OCI-M2 (cell line): Measurements from ENCODE around the gene EYS.
"Not testable (repeated sequence)": the region's sequence is repeated elsewhere in the genome, so short reads cannot be mapped to it uniquely, and the experiment has no call there.

Experiments used
- DNase-seq: peaks from one replicate; lab custom pipeline; 2025; ENCODE audit not compliant: unreplicated experiment; lab: John Stamatoyannopoulos, UW

EYS gene

GRCh38 chr6:64504503-64504902, 1202.5 kb downstream of the EYS start:
- no peak for DNase-seq

GRCh38 chr6:64502801-64503200, 1204.2 kb downstream of the EYS start:
- no peak for DNase-seq

GRCh38 chr6:64497634-64498033, 1209.4 kb downstream of the EYS start:
- DNase-seq: no peak

GRCh38 chr6:64489763-64490162, 1217.3 kb downstream of the EYS start:
- no peak for DNase-seq

- no peak for DNase-seq
Observed at GRCh38 chr6:64486578-64487351, 1220.3 kb downstream of the EYS start.

GRCh38 chr6:64483956-64484499, 1223.0 kb downstream of the EYS start:
- no peak for DNase-seq

- DNase-seq: no peak
Observed at GRCh38 chr6:64482631-64483030, 1224.4 kb downstream of the EYS start.

GRCh38 chr6:64479134-64479533, 1227.9 kb downstream of the EYS start:
- no peak for DNase-seq

- no peak for DNase-seq
Observed at GRCh38 chr6:64477391-64477790, 1229.6 kb downstream of the EYS start.

- DNase-seq: no peak
Observed at GRCh38 chr6:64476935-64477334, 1230.1 kb downstream of the EYS start.

- DNase-seq: not testable (repeated sequence)
Observed at GRCh38 chr6:64469405-64469804, 1237.6 kb downstream of the EYS start.

GRCh38 chr6:64467656-64468055, 1239.4 kb downstream of the EYS start:
- no peak for DNase-seq

- no peak for DNase-seq
Observed at GRCh38 chr6:64459411-64459944, 1247.5 kb downstream of the EYS start.

GRCh38 chr6:64448101-64448500, 1258.9 kb downstream of the EYS start:
- not testable (repeated sequence) for DNase-seq

- DNase-seq: no peak
Observed at GRCh38 chr6:64445038-64445437, 1262.0 kb downstream of the EYS start.

- no peak for DNase-seq
Observed at GRCh38 chr6:64439274-64439673, 1267.8 kb downstream of the EYS start.

- no peak for DNase-seq
Observed at GRCh38 chr6:64437996-64438395, 1269.0 kb downstream of the EYS start.

GRCh38 chr6:64429926-64430325, 1277.1 kb downstream of the EYS start:
- no peak for DNase-seq

GRCh38 chr6:64428186-64428585, 1278.8 kb downstream of the EYS start:
- DNase-seq: no peak

GRCh38 chr6:64415926-64416325, 1291.1 kb downstream of the EYS start:
- no peak for DNase-seq

GRCh38 chr6:64411226-64411625, 1295.8 kb downstream of the EYS start:
- DNase-seq: no peak

- no peak for DNase-seq
Observed at GRCh38 chr6:64409948-64410347, 1297.1 kb downstream of the EYS start.

- DNase-seq: no peak
Observed at GRCh38 chr6:64404396-64404795, 1302.6 kb downstream of the EYS start.
